Measurements from ENCODE around the gene ADAMTSL4. TPM values are rescaled to one million over a fixed set of nuclear protein-coding genes. Genes with fewer than 3 reads are reported as not detected.
"Not testable (repeated sequence)": the region's sequence is repeated elsewhere in the genome, so short reads cannot be mapped to it uniquely, and the experiment has no call there.

Gene ADAMTSL4
- polyA plus RNA-seq, 3 donors, result 12.1 to 66.1 (median 56.0) TPM

DNA sequence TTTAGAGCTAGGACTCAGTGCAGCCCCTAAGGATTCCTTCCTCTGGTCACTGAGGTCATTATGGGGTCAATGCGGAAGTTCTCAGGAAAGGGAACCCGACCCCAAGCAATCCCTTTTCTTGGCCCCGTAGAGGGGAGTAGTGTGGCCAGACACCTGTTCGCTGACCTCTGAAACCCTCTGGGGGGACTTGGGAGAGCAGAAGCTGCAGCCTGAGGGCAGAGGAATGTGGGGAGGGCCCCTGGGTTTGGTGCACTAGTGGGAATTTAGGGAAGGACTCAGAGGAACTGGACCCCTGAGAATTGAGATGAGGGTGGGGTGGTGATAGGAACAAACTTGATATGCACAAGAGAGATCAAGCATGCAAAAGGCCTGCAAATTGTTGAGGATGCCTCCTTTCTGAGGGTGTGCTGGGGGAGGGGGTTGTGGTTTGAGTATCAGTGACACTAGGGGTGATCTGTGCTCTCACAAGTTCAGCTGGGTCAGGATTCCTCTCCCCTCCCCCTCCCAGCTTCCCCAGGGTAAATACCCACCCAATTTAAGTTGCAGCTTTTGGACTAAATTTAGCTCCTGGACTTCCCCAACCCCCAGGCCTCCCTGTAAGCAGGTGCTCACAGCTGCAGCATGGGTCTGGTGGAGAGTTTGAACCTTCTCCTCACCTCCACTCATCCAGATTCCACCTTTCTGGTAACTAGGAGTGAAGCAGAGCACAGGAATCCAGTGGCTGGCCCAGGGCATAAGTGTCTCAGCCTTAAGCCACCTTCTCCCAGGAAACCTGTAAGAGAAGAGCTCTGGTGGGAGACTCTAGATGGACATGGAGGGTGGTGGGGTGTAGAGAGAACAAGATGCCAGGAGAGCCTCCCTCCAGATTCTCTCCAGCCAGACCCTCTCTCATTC is 13.5 kb downstream of the ADAMTSL4 start:
- peak overlapping the region; percentile 100 for H3K27ac ChIP-seq (ENCODE audit: low read depth, low read length)
- WGBS, 3 donors, result 8 to 16% (median 9%) methylated on average over 4 of the region's 4 CpGs

DNA sequence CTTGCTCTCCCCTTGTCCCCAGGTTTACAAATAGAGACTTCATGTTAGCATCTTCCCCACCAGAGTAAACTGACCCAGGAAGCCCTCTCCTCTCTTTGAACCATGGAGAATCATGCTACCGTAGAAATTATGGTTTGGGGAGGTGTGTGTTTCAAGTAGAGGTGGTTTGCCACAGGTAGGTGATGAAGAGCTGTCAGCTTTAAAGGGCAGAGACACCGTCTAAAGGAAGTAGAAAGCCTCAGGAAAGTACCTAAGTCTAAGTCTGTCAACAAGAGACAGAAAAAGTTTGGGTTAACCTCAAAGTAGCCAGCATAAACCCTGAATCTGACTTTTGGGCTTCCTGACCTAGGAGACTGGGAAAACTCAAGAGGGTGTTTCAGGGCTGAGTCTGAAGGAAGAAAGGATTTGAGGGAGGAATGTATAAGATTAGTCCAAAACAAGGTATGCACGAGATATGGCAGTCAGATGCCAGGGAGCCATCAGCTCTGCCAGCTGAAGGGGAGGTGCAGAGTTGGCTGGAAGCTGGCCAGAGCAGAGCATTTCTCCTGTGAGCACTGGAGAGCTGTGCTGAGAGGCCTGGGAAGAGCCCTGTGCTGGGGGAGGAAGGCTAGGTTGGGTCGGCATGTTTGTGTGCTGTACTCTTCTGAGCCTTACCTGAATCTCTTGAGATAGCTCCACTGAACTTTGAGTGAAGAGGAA is 14.3 kb downstream of the ADAMTSL4 start:
- 23 to 43% (median 29%) methylated on average over 4 of the region's 4 CpGs for WGBS, 3 donors
- H3K27ac ChIP-seq (ENCODE audit: low read depth, low read length), result peak overlapping the region; percentile 100

DNA sequence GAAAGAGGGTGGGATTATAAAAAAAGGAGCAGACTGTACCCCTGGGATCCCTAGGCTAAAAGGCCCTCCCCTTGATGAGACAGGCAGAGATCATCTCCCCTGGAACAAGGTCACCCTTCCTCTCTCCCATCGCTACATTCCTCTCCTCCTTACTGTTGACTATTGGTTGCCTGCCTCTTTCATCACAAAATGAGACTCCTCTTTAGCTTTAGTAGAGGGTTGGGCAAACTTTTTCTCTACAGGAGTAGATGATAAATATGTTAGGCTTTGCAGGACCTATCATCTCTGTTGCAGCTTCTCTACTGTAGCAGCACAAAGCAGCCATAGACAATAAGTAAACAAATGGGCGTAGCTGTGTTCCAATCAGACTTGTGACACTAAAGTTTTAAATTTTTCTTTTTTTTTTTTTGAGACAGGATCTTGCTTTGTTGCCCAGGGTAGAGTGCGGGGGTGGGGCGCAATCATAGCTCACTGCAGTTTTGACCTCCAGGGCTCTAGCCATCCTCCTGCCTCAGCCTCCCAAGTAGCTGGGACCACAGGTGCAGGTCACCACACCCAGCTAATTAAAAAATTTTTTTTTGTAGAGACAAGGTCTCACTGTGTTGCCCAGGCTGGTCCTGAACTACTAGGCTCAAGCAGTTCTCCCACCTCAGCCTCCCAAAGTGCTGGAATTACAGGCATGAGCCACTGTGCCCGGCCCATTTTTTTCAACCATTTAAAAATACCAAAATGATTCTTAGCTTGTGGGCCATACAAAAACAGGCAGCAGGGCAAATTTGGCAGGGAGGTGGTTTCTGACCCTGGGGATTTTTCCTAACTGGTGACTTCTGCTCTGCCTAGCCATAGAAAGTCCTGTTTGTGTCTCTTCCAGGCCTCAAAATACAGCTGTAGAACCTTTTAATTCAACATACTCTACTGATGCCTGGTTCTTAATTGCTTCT is 15.1 kb downstream of the ADAMTSL4 start:
- H3K27ac ChIP-seq (ENCODE audit: low read depth, low read length), result peak overlapping the region; percentile 100
- WGBS, 3 donors, result 70 to 79% (median 79%) methylated on average over 5 of the region's 5 CpGs

DNA sequence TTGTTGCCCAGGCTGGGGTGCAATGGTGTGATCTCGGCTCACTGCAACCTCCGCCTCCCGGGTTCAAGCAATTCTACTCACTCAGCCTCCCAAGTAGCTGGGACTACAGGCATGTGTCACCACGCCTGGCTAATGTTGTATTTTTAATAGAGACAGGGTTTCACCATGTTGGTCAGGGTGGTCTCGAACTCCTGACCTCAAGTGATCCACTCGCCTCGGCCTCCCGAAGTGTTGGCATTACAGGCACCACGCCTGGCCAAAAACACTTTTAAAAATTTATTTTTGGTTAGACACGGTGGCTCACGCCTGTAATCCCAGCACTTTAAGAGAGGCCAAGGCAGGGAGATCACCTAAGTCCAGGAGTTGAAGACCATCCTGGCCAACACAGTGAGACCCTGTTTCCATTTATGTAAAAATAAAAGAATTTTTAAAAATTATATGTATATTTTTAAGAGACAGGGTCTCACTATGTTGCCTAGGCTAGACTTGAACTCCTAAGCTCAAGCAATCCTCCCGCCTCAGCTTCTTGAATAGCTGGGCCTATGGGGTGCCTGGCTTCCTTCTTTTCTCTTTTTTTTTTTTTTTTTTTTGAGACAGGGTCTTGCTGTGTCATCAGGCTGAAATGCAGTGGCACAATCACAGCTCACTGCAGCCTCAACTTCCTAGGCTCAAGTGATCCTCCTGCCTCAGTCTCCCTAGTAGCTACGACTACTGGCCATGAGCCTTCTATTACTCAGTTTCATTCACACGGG is 16.2 kb downstream of the ADAMTSL4 start:
- 84 to 89% (median 87%) methylated on average over 14 of the region's 14 CpGs for WGBS, 3 donors
- peak overlapping the region; percentile 46 for H3K27ac ChIP-seq (ENCODE audit: low read depth, low read length)

DNA sequence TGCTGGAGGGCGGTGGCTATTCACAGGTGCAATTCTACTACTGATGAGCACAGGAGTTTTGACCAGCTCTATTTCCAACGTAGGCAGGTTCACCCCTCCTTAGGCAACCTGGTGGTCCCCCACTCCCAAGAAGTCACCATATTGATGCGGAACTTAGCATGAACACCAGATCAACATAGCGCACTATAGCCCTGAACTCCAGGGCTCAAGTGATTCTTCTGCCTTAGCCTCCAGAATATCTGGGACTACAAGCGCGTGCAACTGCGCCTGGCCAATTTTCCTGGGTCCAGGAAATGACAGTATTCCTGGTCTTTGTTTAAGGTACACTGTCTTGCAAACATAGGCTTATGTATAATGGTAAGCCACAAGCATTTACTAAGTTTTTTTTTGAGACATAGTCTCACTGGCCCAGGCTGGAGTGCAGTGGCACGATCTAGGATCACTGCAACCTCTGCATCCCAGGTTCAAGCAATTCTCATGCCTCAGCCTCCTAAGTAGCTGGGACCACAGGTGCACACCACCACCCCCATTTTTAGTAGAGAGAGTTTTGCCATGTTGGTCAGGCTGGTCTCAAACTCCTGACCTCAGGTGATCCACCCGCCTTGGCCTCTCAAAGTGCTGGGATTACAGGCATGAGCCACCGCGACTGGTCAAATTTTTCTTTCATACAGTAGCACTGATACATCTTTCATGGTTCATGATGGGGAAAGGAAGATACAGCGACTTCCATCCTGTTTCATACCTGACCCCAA is 17.6 kb downstream of the ADAMTSL4 start:
- 68 to 76% (median 74%) methylated on average over 12 of the region's 12 CpGs for WGBS, 3 donors
- peak overlapping the region; percentile 70 for H3K27ac ChIP-seq (ENCODE audit: low read depth, low read length)

DNA sequence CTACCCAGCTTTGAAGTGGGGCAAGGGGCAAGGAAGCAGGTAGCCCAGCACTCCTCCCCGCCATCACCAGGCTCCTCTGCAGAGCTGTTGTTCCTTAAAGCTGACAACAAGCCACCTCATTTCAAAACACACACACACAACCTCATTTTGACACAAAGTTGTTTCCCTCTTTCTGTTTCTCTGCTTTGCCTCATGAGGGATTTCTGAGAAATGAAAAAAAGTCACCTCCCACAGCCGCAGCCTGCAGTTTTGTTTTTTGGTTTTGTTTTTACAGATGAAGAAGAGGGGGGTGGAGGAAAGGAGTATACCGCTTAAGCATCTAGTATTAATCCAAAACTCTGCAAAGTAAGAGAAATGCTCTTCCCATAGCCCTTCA is 18.1 kb downstream of the ADAMTSL4 start:
- H3K27ac ChIP-seq (ENCODE audit: low read depth, low read length), result peak overlapping the region; percentile 70
- WGBS, 3 donors, result 5 to 17% (median 5%) methylated on average over 3 of the region's 3 CpGs

DNA sequence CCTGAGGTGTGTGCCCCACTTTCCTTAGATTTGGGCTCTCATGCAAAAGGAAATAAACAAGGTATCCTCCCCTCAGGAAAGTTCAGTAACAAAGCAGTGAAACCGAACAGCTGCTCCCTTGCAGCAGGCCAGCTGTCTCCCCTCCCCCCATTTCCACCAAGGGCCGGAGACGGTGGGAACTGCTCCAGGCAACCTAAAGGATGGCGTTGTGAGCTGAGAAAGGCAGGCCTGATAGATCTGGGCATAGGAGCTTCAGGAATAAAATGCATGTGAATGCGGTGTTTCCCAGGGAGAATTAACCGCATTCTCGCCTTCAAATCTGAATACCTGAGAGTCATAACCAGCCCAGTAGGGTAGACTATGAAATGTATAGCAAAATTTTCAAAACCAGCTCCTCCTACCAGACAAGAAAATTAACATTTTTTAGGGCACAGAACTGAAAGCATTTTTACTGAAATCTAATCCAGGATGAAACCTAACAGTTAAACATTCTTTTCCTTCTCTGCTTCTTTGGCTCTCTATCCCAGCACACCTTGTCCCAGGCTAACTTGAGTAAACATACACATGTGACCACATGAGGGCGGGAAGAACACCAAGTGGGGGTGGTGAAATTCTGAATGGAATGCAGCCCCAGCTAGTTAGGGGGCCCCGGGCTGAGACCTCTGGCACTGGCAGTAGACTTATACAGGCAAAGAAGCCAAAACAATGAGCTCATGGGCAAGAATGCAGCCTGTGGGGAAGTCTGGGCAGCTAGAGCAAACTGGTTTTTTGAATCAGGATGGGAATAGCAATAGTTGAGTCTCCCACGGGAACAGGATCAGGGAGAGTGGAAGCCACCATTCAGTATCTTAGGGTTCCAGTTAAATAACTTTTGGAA is 18.7 kb downstream of the ADAMTSL4 start:
- H3K27ac ChIP-seq (ENCODE audit: low read depth, low read length), result peak overlapping the region; percentile 70
- 2 to 7% (median 7%) methylated on average over 10 of the region's 10 CpGs for WGBS, 3 donors

DNA sequence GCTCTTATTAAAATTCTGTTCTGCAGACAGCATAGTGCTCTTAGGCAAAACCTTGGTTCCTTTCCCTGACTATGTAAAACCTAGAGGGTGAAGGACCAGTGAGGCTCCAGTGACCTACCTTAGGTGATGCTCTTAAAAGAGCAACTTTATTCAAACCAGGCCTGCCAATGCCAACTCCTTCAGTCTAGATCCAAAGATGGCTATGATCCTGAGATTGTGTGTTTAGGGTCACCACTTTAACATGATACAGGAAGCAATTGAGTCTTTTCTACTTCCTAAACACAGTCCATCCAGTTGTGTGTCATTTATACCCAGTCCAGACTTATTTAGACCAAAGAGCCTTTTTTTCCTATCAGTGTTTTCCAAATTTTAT is 19.4 kb downstream of the ADAMTSL4 start:
- peak overlapping the region; percentile 39 for H3K27ac ChIP-seq (ENCODE audit: low read depth, low read length)

DNA sequence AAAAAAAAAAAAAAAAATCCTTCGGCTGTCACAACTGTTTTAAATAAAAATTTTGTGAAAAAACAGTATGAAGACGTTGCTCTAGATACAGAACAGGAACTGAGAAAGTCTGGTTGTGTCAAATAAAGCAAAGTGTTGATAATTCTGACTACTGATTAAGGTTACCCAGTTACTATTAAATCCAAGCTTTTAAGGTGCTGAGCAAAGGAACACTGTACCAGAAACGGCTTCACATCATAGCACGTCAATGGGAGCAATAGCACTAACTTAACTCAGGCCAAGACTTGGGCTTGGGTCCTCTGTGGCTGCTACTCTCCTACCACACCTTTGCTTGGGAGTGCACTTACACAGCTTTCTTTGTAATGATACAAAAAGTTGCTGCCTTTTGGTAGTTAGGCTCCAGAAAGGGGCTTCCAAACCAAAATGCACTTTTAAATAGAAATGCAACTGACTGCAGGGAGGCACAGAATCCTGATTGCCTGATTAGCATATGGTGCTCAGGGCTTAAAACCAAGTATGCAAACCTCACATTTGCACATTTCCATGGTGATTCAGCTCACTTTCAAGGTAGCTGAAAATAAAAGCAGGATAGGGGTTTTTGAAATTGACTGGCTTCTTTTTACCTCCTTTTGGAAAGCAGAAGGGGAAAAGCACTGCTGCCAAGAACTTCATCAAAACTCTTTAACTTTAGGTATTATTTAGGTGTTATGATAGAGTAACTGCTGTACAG is 23.9 kb downstream of the ADAMTSL4 start:
- WGBS, 3 donors, result 25 to 58% (median 56%) methylated on average over 4 of the region's 4 CpGs
- H3K27ac ChIP-seq (ENCODE audit: low read depth, low read length), result no peak overlapping the region

DNA sequence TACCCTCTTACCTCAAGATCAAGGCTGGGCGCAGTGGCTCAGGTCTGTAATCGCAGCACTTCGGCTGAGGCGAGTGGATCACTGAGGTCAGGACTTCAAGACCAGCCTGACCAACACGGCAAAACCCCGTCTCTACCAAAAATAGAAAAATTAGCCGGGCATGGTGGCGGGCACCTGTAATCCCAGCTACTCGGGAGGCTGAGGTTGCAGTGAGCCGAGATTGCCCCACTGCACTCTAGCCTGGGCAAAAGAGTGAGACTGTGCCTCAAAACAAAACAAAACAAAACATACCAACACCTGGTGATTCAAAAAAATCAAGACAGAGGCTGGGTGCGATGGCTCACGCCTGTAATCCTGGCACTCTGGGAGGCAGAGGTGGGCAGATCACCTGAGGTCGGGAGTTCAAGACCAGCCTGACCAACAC is 24.5 kb downstream of the ADAMTSL4 start:
- not testable (repeated sequence) for H3K27ac ChIP-seq (ENCODE audit: low read depth, low read length)
- WGBS, 3 donors, result 76 to 85% (median 77%) methylated on average over 13 of the region's 13 CpGs

DNA sequence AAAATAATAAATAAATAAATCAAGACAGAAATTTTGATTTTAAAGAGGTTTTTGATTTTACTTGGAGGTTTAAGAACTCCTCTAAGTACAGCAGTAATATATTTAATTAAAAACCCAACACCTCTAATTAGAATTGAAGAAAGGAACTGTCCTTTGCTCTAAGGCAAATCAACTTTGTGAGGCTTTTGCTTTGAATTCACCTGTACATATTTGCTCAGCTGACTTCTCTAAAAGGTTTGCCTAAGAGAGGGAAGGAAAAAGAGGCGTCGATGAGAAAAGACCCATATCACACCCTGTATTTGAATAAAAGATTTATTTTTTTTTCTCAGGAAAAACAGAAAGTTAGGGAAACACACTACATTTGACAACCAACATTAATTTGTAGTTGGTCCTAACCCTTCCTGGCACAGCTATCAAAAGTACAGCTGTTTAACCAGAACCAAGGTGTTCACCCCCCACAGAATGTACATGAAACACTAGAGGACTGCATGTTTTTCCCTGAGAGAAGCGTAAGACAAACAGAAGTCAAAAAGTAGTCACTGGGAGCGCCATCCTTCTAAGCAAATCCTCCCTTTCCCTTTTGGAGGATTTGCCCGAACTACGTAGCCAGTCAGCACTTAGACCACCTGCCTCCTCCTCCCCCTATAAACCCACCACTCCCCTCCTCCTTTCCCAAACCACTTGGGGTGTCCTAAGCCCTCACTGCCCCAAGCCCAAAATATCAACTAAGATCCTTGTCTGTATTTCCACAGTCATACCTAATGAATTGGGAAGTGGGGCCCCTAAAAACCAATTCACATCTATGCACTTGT is 25.3 kb downstream of the ADAMTSL4 start:
- no peak overlapping the region for H3K27ac ChIP-seq (ENCODE audit: low read depth, low read length)
- WGBS, 3 donors, result 22 to 61% (median 60%) methylated on average over 6 of the region's 6 CpGs

DNA sequence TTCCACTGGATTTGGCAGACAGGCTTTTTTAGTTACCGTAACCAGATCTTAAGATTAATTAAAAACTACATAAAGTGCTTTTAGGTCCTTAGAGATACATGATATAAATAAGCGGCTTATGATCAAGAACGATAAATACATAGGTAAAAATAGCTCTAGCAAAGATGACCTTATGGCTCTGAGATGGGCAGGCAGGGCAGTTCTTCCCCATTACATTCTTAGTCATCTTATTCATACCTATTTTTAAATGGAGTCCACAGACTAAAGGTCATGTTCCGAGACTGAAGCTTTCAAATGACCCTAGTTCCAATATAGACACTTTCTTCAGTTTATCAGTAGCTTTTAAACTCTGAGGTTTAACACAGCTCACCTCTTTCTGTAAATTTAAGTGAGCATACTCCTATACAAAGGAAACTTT is 25.9 kb downstream of the ADAMTSL4 start:
- no peak overlapping the region for H3K27ac ChIP-seq (ENCODE audit: low read depth, low read length)

DNA sequence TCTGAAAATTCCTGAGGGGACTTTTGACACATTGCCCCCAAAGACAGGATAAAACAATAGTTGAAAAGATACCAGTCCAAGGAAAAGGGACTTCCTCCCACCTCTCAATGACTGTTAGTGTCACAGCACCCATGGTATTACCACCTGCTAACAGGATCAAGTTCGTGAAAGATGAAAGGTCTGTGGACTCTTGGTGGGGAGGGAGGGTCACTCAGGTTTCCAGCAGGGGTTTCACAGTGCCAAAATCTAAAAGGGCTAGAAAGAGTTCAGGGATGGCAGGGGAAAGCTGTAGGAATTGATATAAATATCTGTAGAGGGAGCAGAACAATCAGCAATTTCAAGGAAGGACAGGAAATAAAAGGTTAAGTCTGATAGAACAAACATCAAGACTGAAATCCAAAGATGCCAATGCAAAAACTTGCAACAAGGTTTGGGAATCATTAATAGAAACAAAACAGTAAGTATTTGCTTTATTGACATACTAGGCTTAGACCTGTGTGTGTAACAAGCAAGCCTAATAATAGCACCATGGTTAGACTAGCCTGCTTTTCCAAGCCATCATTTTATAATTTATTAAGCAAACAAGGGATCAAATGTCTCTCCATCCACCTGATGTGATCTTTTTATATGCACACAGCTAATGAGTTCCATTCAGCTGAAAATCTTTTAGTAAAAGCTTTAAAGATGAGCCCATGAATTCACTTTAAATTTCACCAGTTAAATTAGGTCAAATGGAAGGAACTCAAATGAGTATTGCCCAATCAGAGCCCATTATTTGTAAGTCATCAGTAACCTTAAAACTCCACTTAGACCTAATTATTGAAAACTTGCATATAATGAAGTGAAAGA is 26.5 kb downstream of the ADAMTSL4 start:
- WGBS, 3 donors, result 9 to 38% (median 35%) methylated on average over 1 of the region's 1 CpG
- H3K27ac ChIP-seq (ENCODE audit: low read depth, low read length), result peak overlapping the region; percentile 14

More for the DNA sequence above, 25.9 kb downstream of the ADAMTSL4 start:
- 13 to 50% (median 48%) methylated on average over 4 of the region's 4 CpGs for WGBS, 3 donors

DNA sequence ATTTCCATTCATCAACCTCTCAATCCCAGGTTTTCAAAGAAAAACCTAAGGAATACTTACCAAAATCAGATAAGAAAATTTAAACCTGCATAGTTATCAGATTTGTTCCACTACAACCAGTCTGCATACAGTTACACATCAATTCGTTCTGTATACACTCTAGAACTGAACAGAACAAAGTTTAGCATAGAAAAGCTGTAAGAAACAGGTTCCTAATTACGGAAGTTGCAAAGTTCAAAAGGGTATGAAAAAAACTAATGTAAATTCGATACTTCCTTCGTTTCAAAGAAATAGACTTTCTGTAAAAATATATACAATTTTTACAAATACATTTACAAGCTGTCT is 27.1 kb downstream of the ADAMTSL4 start:
- no peak overlapping the region for H3K27ac ChIP-seq (ENCODE audit: low read depth, low read length)
- WGBS, 3 donors, result 1 to 3% (median 2%) methylated on average over 4 of the region's 4 CpGs
